GM12878 (cell line): ENCODE measurements around the gene ZSWIM3. TPM values are rescaled to one million over a fixed set of nuclear protein-coding genes. Genes with fewer than 3 reads are reported as not detected.

Source experiments
- ATF7 ChIP-seq: fragments of 450-650 bp; IDR thresholded peaks from 2 replicates; pipeline ENCODE4 v1.6.1; 2016; ENCODE audit warnings: low read depth, mild to moderate bottlenecking
- CBFB ChIP-seq: IDR thresholded peaks from 2 replicates; pipeline ENCODE4 v1.6.1; 2016; ENCODE audit warnings: antibody characterized with exemption, low read depth
- CEBPZ ChIP-seq: fragments of 150-350 bp; IDR thresholded peaks from 2 replicates; pipeline ENCODE4 v1.6.1; 2016; ENCODE audit warnings: low read depth, low read length
- CHD2 ChIP-seq: IDR thresholded peaks from 2 replicates; pipeline ENCODE4 v1.6.1; 2011; ENCODE audit warnings: low read depth, low read length, improper control_type of control experiment, borderline replicate concordance
- E4F1 ChIP-seq: fragments of 450-650 bp; IDR thresholded peaks from 2 replicates; pipeline ENCODE4 v1.6.1; 2018; ENCODE audit warnings: borderline replicate concordance, mild to moderate bottlenecking; ENCODE audit not compliant: partially characterized antibody
- FOXM1 ChIP-seq: IDR thresholded peaks from 2 replicates; pipeline ENCODE4 v1.6.1; 2012; ENCODE audit warnings: low read depth, mild to moderate bottlenecking, inconsistent platforms, low read length, moderate library complexity
- MAX ChIP-seq: IDR thresholded peaks from 2 replicates; pipeline ENCODE4 v1.6.1; 2012; ENCODE audit warnings: low read depth, low read length, improper control_type of control experiment
- PKNOX1 ChIP-seq: fragments of 450-650 bp; IDR thresholded peaks from 2 replicates; pipeline ENCODE4 v1.6.1; 2016; ENCODE audit warnings: mild to moderate bottlenecking
- PRDM15 ChIP-seq: fragments of 450-650 bp; formaldehyde crosslinking; IDR thresholded peaks from 2 replicates; pipeline ENCODE4 v1.4.0; 2020; ENCODE audit warnings: mild to moderate bottlenecking, moderate library complexity
- RAD21 ChIP-seq: IDR thresholded peaks from 2 replicates; pipeline ENCODE4 v1.6.1; 2011; ENCODE audit warnings: mild to moderate bottlenecking, low read depth, low read length, moderate library complexity; ENCODE audit not compliant: insufficient read depth
- SMAD1 ChIP-seq: fragments of 450-650 bp; IDR thresholded peaks from 2 replicates; pipeline ENCODE4 v1.6.1; 2018; ENCODE audit warnings: mild to moderate bottlenecking, low read depth; ENCODE audit not compliant: partially characterized antibody
- SMAD5 ChIP-seq: IDR thresholded peaks from 2 replicates; pipeline ENCODE4 v1.6.1; 2016; ENCODE audit warnings: antibody characterized with exemption, low read depth
- STAT3 ChIP-seq: IDR thresholded peaks from 2 replicates; pipeline ENCODE4 v1.6.1; 2011; ENCODE audit warnings: low read depth, low read length, improper control_type of control experiment
- SUPT20H ChIP-seq: IDR thresholded peaks from 2 replicates; pipeline ENCODE4 v1.6.1; 2011; ENCODE audit warnings: low read depth, mild to moderate bottlenecking, low read length, moderate library complexity, borderline replicate concordance; ENCODE audit not compliant: control insufficient read depth
- USF1 ChIP-seq: IDR thresholded peaks from 2 replicates; pipeline ENCODE4 v1.6.1; 2011; ENCODE audit warnings: borderline replicate concordance, low read depth, mild to moderate bottlenecking, moderate library complexity, mixed read lengths, low read length; ENCODE audit not compliant: insufficient read depth; ENCODE audit errors: extremely low read length
- WRNIP1 ChIP-seq: IDR thresholded peaks from 2 replicates; pipeline ENCODE4 v1.6.1; 2011; ENCODE audit warnings: low read depth, low read length, improper control_type of control experiment, borderline replicate concordance
- polyA plus RNA-seq, 11 experiments: library from polyadenylated mRNA; depleted of rRNA in 4 of 11; unstranded in 6 of 11; stranded (reverse) in 5 of 11; fragments of >200 nt; fragmentation: Nextera tagmentation in 4 of 11; fragmentation: Illumina TruSeq in 1 of 11; extraction: Ambion mirVana in 4 of 11; extraction: Trizol in 1 of 11; gene quantifications; 1 replicate in 1 of 11; 2 replicates in 10 of 11; pipeline versions ENCODE4 v1.2.1 to v1.2.3, GENCODE V29; 2011 to 2016; ENCODE audit warnings: inconsistent platforms in 2 of 11, missing spikeins in 2 of 11, low read depth in 1 of 11
- total RNA-seq, 4 experiments: library from RNA; depleted of rRNA in 3 of 4; stranded (reverse); fragments of >200 nt in 3 of 4; fragmentation: Illumina TruSeq in 1 of 4; extraction: Trizol in 1 of 4; gene quantifications; 2 replicates each; pipeline versions ENCODE4 v1.2.1 to v1.2.3, GENCODE V29; 2013 to 2021

Gene ZSWIM3
- total and polyA plus RNA-seq, 10 of the 15 experiments (the other 5 are each of a cell fraction or from before 2014, with no cell fraction given) = 1.6 to 5.1 (median 4.2) TPM

- TF ChIP-seq CEBPZ = peak; percentile 81
- no peak for TF ChIP-seq WRNIP1
- peak; percentile 96 for TF ChIP-seq CHD2
- 0 out of 2 replicates have a peak, but pooled peaks have one; percentile 12 for TF ChIP-seq MAX
- 0 out of 2 replicates have a peak, but pooled peaks have one; percentile 10 for TF ChIP-seq ATF7
- TF ChIP-seq PRDM15 = no peak
- TF ChIP-seq RAD21 = no peak
- TF ChIP-seq SMAD5 = peak; percentile 89
- no peak for TF ChIP-seq FOXM1
- TF ChIP-seq SUPT20H = no peak
- TF ChIP-seq USF1 = no peak
- peak; percentile 70; the same call in 1 of the 2 replicates for TF ChIP-seq CBFB
- no peak for TF ChIP-seq E4F1
- no peak for TF ChIP-seq SMAD1
- no peak for TF ChIP-seq STAT3
- TF ChIP-seq PKNOX1 = peak; percentile 100
These were observed 23.8 kb downstream of the ZSWIM3 start, which contains the start of gene ZSWIM1 (continued) for GRCh38 chr20:45880988-45881788.
